ENCODE measurements around the gene EPHB1.

DNA sequence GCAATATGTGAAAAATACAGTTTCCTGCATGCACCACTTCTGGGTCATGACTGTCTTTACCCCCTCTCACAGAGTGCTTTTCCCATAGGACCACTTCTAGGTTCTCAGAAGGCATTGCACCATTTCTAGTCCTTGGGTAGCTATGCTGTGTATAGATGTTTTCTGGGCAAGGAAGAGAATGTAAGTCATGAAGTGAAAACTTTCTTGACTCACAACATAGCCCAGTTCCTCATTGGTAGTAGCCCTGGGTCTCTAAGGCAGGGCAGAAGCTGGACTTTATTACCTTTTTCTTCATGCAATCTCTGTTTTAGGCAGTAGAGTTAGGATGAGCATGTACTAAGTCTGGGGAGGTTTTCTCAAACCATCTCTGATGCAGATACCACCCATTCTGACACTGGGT lies 203.1 kb downstream of the EPHB1 start:
- TF ChIP-seq CREB5 (CRISPR knock-in tag; IDR thresholded peaks at IDR 0.05; ENCODE audit: low read depth) (no peak), PPARA (CRISPR knock-in tag; IDR thresholded peaks at IDR 0.05; ENCODE audit: borderline replicate concordance) (no peak), RARB (CRISPR knock-in tag; IDR thresholded peaks at IDR 0.05) (no peak)
- TF ChIP-seq, protein P1, sequence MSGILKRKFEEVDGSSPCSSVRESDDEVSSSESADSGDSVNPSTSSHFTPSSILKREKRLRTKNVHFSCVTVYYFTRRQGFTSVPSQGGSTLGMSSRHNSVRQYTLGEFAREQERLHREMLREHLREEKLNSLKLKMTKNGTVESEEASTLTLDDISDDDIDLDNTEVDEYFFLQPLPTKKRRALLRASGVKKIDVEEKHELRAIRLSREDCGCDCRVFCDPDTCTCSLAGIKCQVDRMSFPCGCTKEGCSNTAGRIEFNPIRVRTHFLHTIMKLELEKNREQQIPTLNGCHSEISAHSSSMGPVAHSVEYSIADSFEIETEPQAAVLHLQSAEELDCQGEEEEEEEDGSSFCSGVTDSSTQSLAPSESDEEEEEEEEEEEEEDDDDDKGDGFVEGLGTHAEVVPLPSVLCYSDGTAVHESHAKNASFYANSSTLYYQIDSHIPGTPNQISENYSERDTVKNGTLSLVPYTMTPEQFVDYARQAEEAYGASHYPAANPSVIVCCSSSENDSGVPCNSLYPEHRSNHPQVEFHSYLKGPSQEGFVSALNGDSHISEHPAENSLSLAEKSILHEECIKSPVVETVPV (CRISPR knock-in tag; IDR thresholded peaks at IDR 0.05), result no peak

Data from SK-N-SH treated with all-trans-retinoic acid at 6 μM for 48 hours (cell line).